Measurements from ENCODE around the gene DDX10.
A peak's percentile ranks its signal among the peaks of the same experiment; 100 is the strongest.
"Not testable (repeated sequence)": the region's sequence is repeated elsewhere in the genome, so short reads cannot be mapped to it uniquely, and the experiment has no call there.

DDX10 gene

DNA sequence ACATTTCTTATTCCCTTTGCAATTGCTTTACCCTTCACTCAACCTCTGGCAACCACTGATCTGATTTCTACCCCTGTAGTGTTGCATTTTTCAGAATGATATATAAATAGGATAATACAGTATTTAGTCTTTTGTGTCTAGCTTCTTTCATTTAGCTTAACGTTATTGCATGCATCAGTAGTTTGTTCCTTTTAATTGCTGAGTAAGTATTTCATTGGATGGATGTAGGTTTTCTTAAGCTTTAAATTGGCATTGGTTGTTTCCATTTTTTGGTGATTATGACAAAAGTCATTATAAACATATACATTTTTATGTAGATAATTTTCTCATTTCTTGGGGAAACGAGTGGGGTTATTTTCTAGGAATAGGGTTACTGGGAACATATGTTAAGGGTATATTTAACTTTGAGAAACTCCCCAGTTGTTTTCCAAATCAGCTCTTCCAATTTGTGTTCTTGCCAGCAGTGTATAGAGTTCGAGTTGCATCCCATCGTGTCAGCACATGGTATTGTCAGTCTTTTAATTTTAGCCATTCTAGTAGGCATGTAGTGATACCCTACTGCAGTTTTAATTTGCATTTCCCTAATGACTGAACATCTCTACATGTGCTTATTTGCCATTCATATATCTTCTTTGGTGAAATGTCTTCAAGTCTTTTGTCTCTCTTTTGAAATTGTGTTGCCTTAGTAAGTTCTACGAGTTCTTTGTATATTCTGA, 60.3 kb downstream of the DDX10 start:
- DNase-seq = no peak

- no peak for DNase-seq
Measured at GRCh38 chr11:108726077-108726800, 61.4 kb downstream of the DDX10 start.

DNA sequence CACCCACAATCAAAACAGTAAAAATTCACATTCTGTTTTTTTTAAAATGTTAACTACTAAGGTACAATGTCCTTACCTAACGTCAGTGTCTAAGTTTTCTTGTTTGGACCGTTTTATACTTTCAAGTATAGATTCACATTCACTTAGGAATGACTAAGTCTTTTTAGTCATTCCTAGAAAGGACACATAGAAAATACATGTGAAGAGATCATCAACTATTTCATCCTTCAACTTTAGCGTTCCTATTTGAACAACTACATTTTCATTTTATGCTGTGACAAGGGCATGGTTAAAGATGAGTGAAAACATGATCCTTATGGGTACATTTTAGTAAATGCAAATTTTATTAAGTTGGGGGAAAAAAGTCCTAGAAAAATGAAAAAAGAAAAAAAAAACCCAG, 62.8 kb downstream of the DDX10 start:
- no peak for DNase-seq

GRCh38 chr11:108729227-108729871, 64.5 kb downstream of the DDX10 start:
- no peak for DNase-seq

- DNase-seq = no peak
Measured at GRCh38 chr11:108732395-108732794, 67.5 kb downstream of the DDX10 start.

DNA sequence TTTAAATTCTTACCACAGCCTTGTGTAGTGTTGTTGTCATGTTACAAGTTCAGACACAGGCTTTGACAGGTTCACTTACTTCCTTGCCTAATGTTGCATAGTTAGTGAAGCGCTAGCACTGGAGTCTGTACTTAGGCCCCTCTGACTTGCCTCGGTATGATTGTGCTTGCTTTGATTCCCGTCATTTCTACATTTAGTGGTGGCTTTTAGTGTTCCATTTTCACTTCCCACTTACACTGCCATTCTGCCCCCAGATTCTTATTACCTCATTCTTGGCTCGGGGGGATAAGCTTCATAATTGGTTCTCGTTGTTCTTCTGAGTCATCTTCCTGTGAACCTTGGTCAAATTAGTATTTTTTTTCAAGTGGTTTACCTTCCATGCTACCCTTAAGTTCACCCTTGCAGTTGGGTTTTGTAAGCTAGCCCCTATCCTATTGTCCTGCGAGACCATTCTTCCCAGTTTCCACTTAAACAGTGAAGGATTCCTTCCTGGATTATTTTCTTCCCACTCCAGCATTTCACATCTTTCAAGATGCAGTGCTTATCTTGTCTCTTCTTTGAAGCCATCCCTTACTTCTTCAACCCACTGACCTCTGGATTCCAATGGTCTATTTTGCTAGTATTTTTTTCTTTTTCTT, 68.7 kb downstream of the DDX10 start:
- peak; percentile 53 for DNase-seq

DNA sequence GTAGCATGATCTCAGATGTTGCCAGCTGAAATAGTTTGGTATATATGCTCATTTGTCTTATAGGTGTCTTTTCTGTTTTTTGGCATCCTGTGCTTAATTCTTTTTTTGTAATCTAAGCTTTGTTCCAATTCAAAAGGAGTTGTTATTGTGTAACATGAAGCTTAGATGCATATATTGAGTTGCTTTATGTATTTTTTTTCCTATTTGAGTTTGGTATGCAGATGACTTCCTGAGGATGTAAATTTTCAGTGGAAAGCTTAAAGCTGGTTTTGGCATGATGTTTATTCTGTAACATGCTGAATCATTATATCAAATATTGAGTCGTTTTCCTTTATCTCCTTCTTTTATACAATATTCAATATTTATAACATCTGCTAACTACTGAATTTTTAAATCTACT, 69.4 kb downstream of the DDX10 start:
- DNase-seq = no peak

GRCh38 chr11:108734956-108735559, 70.2 kb downstream of the DDX10 start:
- no peak for DNase-seq

GRCh38 chr11:108740132-108740531, 75.3 kb downstream of the DDX10 start:
- not testable (repeated sequence) for DNase-seq

DNA sequence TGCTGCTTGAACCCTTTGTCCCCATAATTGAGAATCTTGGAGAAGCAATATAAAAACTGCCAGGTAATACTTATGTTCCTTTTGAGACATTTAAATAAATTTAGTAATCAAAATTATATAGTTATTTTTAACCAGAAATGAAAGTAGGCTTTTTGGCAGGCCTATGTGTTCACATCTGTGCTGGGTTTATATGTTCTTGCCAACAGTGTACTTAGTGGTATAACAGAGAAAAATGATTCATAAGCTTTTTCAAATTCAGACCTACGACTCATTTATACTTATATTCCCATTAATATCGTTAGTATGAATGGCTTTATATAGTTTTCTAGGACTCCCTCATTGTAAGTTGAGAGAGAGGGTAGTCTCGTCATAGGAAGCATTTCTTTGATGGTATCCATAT, 79.0 kb downstream of the DDX10 start:
- DNase-seq = no peak

GRCh38 chr11:108748968-108749367, 84.1 kb downstream of the DDX10 start:
- DNase-seq = no peak

- no peak for DNase-seq
Measured at GRCh38 chr11:108751444-108751843, 86.6 kb downstream of the DDX10 start.

DNA sequence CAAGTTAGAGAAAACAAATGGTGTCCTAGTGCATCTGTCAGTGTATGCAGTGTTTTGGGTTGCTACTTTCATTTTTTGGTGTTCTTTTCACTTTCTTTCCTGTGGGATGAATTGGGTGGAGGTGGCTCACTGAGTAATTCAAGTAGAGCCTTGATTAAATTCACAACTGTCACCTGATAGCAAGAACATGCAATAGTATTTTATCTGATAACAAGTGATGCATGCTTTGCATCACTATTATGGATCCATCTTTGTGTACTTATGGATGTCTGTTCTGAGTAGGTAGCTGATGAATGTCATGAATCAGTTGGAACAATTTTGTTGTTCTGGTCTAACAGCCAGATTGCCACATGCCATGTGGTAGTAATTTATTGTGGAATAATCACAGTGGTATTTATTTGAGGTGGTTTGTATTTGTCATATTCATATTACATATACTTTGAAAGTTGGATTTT, 87.5 kb downstream of the DDX10 start:
- DNase-seq = no peak

GRCh38 chr11:108754901-108755625, 90.2 kb downstream of the DDX10 start:
- no peak for DNase-seq

DNA sequence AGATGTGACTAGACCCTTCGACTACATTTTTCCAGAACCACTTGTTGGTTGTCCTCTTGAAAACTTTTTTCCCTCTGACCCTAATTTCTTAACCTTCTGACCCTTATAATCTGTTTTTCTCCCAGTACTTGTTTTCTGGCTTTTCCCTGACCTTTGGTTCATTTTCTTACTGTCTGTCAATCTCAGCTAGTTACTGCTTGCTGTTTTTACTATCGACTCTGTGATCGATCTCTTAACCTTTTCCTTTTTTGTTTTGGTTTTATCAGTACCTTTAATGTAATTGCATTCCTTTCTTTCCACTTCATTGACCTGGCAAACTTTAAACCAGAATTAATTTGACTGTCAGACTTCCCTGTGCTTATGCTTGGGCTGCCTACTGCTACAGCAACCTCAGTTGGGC, 92.8 kb downstream of the DDX10 start:
- no peak for DNase-seq

GRCh38 chr11:108758458-108758857, 93.6 kb downstream of the DDX10 start:
- no peak for DNase-seq

- DNase-seq = no peak
Measured at GRCh38 chr11:108766596-108767173, 101.8 kb downstream of the DDX10 start.

DNA sequence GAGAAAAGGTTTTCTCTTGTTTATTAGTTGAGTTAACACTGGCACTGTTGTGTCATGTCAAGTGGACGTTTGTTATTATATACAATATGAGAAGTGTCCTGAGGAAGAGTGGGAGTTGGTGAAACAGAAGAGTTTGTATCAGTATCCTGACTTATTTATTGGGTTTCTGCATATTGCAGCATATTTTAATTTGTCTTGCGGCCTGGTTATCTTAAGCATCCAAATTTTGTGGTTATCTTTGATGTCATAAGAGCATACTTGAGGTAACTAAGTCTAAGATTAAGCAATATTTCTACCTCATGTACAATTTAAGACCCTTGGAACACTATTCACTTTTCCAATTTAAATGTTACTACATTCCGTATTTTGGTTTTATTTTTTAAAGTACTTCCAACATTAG, 103.5 kb downstream of the DDX10 start:
- DNase-seq = no peak

GRCh38 chr11:108768964-108769363, 104.1 kb downstream of the DDX10 start:
- DNase-seq = no peak

GRCh38 chr11:108774037-108774730, 109.3 kb downstream of the DDX10 start:
- no peak for DNase-seq

DNA sequence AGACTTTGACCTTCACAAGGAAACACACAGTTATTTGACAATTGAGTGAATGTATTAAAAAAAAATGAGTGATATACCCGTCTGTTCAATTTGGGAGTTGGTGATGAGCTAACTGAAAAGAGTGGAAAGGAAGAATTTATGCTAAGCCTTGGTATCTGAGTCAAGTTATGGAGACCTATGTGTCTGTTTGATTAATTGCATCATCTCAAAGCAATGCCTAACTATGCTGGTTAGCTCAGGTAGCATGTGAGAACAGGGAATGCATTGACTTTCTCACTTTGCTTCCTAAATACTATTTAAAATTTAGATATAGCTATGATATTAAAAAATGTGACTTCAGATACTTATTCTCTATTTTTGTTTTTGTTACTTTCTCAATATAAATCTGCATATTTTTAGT, 110.5 kb downstream of the DDX10 start:
- no peak for DNase-seq
